Muscle of leg (tissue), 11 donors: Measurements from ENCODE around the gene OTUD7B. TPM values are rescaled to one million over a fixed set of nuclear protein-coding genes. Genes with fewer than 3 reads are reported as not detected.

ENCODE experiments used
- DNase-seq: peaks from one replicate; pipeline ENCODE4 v3.0.0; 2013
- H3K27ac ChIP-seq: one replicate; pipeline ENCODE4 v1.5.1; 2013; ENCODE audit warnings: mild to moderate bottlenecking, low read length, control low read depth
- H3K27me3 ChIP-seq: one replicate; pipeline ENCODE4 v1.6.1; 2013; ENCODE audit warnings: low read length; ENCODE audit not compliant: control insufficient read depth, insufficient read depth
- H3K36me3 ChIP-seq: one replicate; pipeline ENCODE4 v1.6.1; 2013; ENCODE audit warnings: low read length; ENCODE audit not compliant: control insufficient read depth, insufficient read depth
- H3K4me1 ChIP-seq: one replicate; pipeline ENCODE4 v1.6.1; 2013; ENCODE audit warnings: low read length; ENCODE audit not compliant: control insufficient read depth, insufficient read depth
- H3K4me3 ChIP-seq: one replicate; pipeline ENCODE4 v1.5.1; 2013; ENCODE audit warnings: low read length, control low read depth
- H3K9me3 ChIP-seq: replicated peaks from 2 replicates; pipeline ENCODE4 v1.6.1; 2013; ENCODE audit warnings: low read depth, low read length; ENCODE audit not compliant: control insufficient read depth
- WGBS: methylation state at CpG from one replicate; pipeline ENCODE4 v1.1.5; 2013; ENCODE audit warnings: missing lambda C conversion rate; ENCODE audit not compliant: insufficient coverage; 5-methylcytosine and 5-hydroxymethylcytosine counted together
- polyA plus RNA-seq, 8 donors: library from polyadenylated mRNA; unstranded; fragments of 120-200 nt; gene quantifications; one replicate each; pipeline versions ENCODE4 v1.2.1 to v1.2.3, GENCODE V29; 2013; ENCODE audit warnings: inconsistent platforms in 1 of 8, low replicate concordance in 1 of 8; ENCODE audit not compliant: insufficient read length in 8 of 8, insufficient read depth in 1 of 8
- total RNA-seq: library from RNA; stranded (reverse); fragments of 120-200 nt; gene quantifications from one replicate; pipeline ENCODE4 v1.2.4, GENCODE V29; 2013

OTUD7B gene
- total and polyA plus RNA-seq, 9 donors, result 10.6 to 15.0 (median 12.8) TPM

DNA sequence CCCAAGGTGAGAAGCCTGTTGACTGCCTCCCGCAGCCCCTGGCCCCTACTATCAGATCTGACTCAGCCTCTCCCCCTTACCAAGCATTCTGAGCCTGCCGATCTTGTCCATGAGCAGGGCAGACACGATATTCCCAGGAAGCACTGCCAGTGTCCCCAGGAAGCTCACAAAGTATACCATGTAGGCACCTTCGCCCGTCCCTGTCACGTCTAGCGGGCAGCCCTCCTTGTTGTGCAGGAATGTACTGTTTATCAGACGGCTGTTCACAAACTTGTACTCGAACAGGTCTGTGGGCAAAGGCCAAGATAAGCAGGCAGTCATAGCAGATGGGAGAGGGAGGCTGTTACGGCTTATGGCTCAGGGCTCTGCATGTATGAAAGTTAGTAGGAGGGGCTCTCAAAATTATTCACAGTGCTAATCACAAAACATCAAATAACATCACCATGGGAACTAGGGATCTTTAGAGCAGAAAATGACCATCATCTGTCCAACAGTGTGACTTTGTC lies 103.9 kb downstream of the OTUD7B start:
- Histone ChIP-seq H3K4me3 (no peak overlapping the region), H3K36me3 (peaks cover 12% of the 10 kb centered on the region), H3K4me1 (no peaks in the 10 kb centered on the region), H3K27me3 (no peaks in the 10 kb centered on the region), H3K9me3 (no peaks in the 10 kb centered on the region), H3K27ac (no peak overlapping the region)
- 91% methylated on average over 9 of the region's 10 CpGs for WGBS
- no peak for DNase-seq

DNA sequence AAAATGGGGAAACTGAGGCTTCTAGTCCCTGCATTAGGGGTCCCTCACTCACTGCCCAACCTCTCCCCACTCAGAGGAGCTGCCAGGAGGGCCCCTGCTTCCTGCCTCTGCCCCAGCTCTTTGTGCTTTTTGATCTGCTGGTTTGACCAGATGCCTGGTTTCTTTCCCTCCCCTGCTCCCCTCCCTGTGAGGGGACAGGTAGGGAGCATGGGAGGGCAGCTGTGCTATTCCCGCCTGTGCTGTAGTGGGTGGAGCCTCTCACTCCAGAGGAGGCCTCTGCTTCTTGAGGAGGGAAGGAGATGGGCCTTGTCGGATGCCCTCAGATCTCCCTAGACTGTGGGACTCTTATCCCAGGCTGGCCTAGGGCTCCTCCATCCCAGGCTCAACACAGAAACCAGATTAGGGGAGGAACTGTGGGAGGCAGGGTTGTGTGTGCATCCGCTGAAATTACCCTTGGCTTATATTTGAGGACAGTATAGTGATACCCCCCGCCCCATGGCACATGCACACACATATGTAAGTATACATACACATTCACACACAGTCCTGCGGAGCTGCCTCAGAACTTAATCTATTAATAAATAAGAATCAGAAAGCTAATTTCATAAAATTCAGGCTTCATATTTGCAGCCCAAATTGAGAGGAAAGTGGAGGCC lies 106.6 kb downstream of the OTUD7B start:
- Histone ChIP-seq H3K36me3 (peaks cover 9% of the 10 kb centered on the region), H3K4me3 (no peak overlapping the region), H3K4me1 (peaks cover 6% of the 10 kb centered on the region), H3K27me3 (no peaks in the 10 kb centered on the region), H3K9me3 (no peaks in the 10 kb centered on the region), H3K27ac (no peak overlapping the region)
- WGBS, result no CpG with 5 or more reads among the region's 5 CpGs
- no peak for DNase-seq

DNA sequence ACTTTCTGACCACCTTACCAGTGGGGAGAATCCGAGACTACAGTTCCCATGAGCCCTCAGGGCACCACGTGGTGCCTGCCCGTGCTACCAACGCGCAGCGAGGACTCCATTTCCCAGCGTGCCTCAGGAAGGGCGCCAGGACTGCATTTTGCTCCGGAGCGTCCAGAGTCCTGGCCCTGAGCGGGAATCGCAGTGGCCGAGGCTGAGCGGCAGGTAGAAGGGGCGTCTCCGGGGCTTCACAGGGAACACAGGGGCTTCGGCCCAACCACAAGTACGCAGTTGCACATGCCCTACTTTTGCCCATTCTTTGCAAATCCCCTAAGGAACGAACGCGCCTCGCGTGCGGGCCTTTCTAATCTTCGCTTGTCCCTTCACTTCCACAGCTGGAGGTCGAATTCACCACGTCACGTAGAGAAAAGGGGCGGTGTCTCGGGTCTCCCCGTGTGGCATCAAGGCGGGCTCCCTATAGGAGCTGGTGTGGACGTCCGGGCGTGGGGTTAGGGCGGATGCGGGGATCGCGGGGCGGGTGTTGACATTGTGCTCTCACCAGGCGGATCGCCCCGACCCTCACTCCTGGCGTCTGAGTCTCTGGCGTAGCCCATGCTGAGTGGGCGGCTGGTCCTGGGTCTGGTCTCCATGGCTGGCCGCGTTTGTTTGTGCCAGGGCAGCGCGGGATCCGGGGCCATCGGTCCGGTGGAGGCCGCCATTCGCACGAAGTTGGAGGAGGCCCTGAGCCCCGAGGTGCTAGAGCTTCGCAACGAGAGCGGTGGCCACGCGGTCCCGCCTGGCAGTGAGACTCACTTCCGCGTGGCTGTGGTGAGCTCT lies 110.9 kb downstream of the OTUD7B start, which contains the start of gene BOLA1:
Gene BOLA1 (plus strand): TSS at position 109 of the 825 bp plus-strand sequence. CDS start 492 bp downstream, at position 601.
- no peaks in the 10 kb centered on the region for H3K27me3 ChIP-seq
- H3K4me3 ChIP-seq, result peak within 1 kb of the TSS; percentile 62
- peak within 1 kb of the TSS; percentile 87 for H3K27ac ChIP-seq
- no peaks in the 10 kb centered on the region for H3K9me3 ChIP-seq
- H3K4me1 ChIP-seq, result peaks cover 6% of the 10 kb centered on the region
- 9% methylated on average over 53 of the region's 65 CpGs for WGBS
- peaks cover 3% of the 10 kb centered on the region for H3K36me3 ChIP-seq
- DNase-seq, result peak; percentile 98

DNA sequence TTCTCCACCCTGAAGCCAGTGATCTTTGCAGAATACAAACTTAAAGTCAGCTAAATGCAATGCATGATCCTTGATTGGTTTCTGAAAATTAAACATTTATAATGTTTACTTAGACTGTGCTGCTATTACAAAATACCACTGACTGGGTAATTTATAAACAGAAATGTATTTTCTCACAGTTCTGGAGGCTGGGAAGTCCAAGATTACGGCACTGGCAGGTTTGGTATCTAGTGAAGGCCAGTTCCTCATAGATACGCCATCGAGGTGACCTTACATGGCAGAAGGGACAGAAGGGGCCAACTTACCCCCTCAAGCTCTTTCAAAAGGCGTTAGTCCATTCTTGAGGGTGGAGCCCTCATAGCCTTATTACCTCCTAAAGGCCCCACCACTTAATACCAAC lies 114.0 kb downstream of the OTUD7B start:
- no CpG with 5 or more reads among the region's 4 CpGs for WGBS
- Histone ChIP-seq H3K4me3 (no peak overlapping the region), H3K9me3 (no peaks in the 10 kb centered on the region), H3K27me3 (no peaks in the 10 kb centered on the region), H3K27ac (no peak overlapping the region), H3K4me1 (peaks cover 6% of the 10 kb centered on the region), H3K36me3 (no peaks in the 10 kb centered on the region)
- DNase-seq, result no peak

DNA sequence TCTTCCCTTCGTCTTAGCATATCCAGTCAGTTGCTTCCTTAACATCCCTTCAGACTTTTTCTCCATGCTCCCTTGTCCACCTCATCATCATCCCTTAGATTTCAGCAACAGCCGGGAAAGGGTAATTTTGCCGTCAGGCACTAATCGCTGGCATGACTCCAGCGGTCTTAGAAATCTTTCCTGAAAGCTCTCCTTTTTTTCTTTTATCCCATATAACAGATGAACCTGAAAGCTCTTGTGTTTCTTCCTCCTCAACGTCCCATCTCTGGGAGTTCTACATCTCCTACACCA lies 121.6 kb downstream of the OTUD7B start:
- Histone ChIP-seq H3K27me3 (no peaks in the 10 kb centered on the region), H3K27ac (peak overlapping the region; percentile 99), H3K36me3 (no peaks in the 10 kb centered on the region), H3K4me1 (peaks cover 17% of the 10 kb centered on the region), H3K9me3 (no peaks in the 10 kb centered on the region), H3K4me3 (peak overlapping the region; percentile 69)
- DNase-seq, result peak; percentile 73
- whole genome bisulfite sequencing, result 11% methylated on average over 5 of the region's 6 CpGs

DNA sequence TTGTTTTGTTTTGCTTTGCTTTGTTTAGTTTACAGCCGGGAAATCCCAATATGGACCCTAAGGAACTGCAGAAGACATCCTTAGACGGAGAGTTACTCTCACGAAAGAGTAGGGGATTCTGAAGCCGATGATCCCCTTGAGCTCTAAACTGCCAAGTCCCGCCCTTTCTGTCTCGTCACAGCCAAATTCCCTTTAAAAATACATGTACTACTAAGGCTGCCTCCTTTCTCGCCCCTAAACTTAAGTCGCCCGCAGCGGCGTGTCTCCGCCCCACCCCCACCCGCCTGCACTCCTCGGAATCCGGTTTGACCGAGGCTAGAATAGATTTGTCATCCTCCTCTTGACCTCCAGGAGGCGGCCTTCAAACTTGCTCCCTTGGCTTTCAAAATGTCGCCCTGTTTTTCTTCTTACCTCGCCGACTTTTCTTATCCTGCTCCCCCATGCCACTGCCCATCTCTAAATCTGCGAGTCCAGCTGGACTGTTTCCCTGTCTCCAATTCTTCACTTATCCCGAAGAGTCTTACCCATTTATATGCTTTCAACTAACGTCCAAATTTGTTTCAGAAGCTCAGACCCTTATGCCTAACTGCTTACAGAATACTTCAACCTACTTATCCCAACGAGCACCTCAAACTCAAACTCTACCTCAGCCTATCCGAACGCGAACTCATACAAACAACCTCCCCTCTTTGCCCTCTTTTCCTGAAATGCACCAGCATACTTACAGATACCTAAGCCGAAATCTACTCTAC lies 122.1 kb downstream of the OTUD7B start:
- H3K4me1 ChIP-seq, result peaks cover 20% of the 10 kb centered on the region
- H3K27me3 ChIP-seq, result no peaks in the 10 kb centered on the region
- no peaks in the 10 kb centered on the region for H3K9me3 ChIP-seq
- peak; percentile 96 for DNase-seq
- H3K36me3 ChIP-seq, result no peaks in the 10 kb centered on the region
- H3K27ac ChIP-seq, result peak overlapping the region; percentile 99
- H3K4me3 ChIP-seq, result peak overlapping the region; percentile 69
- 1% methylated on average over 27 of the region's 28 CpGs for WGBS

Other genes starting within 250 kb of the OTUD7B start
- 1.4 TPM for gene FCGR1A, start 228.0 kb downstream of the OTUD7B start, total RNA-seq
- gene FCGR1A, start 228.0 kb downstream of the OTUD7B start, polyA plus RNA-seq, result 1 to 10 TPM; 2.1 to 3.4 (median 2.9) TPM
- 17.6 TPM for gene BOLA1, start 111.2 kb downstream of the OTUD7B start, total RNA-seq
- gene BOLA1, start 111.2 kb downstream of the OTUD7B start, polyA plus RNA-seq, result 10 to 100 TPM; 11.8 to 16.5 (median 13.9) TPM
- 2.7 TPM for gene SV2A, start 92.9 kb downstream of the OTUD7B start, total RNA-seq
- 1 to 10 TPM; 2.7 to 7.3 (median 4.5) TPM for gene SV2A, start 92.9 kb downstream of the OTUD7B start, polyA plus RNA-seq
- gene SF3B4, start 82.9 kb downstream of the OTUD7B start, total RNA-seq, result 7.1 TPM
- gene SF3B4, start 82.9 kb downstream of the OTUD7B start, polyA plus RNA-seq, result 10 to 100 TPM; 35.5 to 55.0 (median 43.7) TPM
- 8.1 TPM for gene MTMR11, start 73.8 kb downstream of the OTUD7B start, total RNA-seq
- gene MTMR11, start 73.8 kb downstream of the OTUD7B start, polyA plus RNA-seq, result 10 to 100 TPM; 14.8 to 25.1 (median 22.3) TPM
- 46.9 TPM for gene VPS45, start 57.0 kb upstream of the OTUD7B start, total RNA-seq
- 10 to 100 TPM; 39.5 to 48.7 (median 43.9) TPM for gene VPS45, start 57.0 kb upstream of the OTUD7B start, polyA plus RNA-seq
- gene PLEKHO1, start 139.2 kb upstream of the OTUD7B start, total RNA-seq, result 64.6 TPM
- 100 to 1,000 TPM in 1 of 8 donors, 10 to 100 TPM in 7; 82.8 to 100 (median 91.8) TPM for gene PLEKHO1, start 139.2 kb upstream of the OTUD7B start, polyA plus RNA-seq
- gene ANP32E, start 225.4 kb upstream of the OTUD7B start, total RNA-seq, result 15.9 TPM
- gene ANP32E, start 225.4 kb upstream of the OTUD7B start, polyA plus RNA-seq, result 10 to 100 TPM; 34.0 to 57.5 (median 49.1) TPM
- 4.0 TPM for gene CA14, start 247.0 kb upstream of the OTUD7B start, total RNA-seq
- gene CA14, start 247.0 kb upstream of the OTUD7B start, polyA plus RNA-seq, result 1 to 10 TPM; 1.9 to 7.9 (median 4.0) TPM